OCI-LY7 (cell line): ENCODE data around the gene YTHDF1. TPM values are rescaled to one million over a fixed set of nuclear protein-coding genes. Genes with fewer than 3 reads are reported as not detected.

Experiments used
- BruUV-seq: library from RNA; stranded (reverse); fragments of 400-500 nt; replicated peaks from 2 replicates; lab custom pipeline; 2021; lab: Mats Ljungman, UMichigan
- CTCF ChIA-PET: fragments of 300-600 bp; sonication (Branson Sonifier 250); formaldehyde crosslinking; loops from one replicate; lab custom pipeline; 2022; ENCODE audit warnings: antibody characterized with exemption; ENCODE audit not compliant: unreplicated experiment; lab: Charles Lee
- POLR2A ChIA-PET: fragments of 300-600 bp; sonication (Branson Sonifier 250); formaldehyde crosslinking; loops from one replicate; lab custom pipeline; 2022; ENCODE audit warnings: antibody characterized with exemption; lab: Charles Lee
- DNase-seq: peaks from one replicate; pipeline ENCODE4 v3.0.0-alpha.2; 2015; ENCODE audit warnings: low spot score
- H2AFZ ChIP-seq: fragments of 200-600 bp; sonication (generic), shearing (Covaris generic); 2 replicates; pipeline ENCODE4 v1.6.1; 2014; ENCODE audit warnings: mild to moderate bottlenecking, antibody characterized with exemption, low read length, moderate library complexity
- H3K27ac ChIP-seq: fragments of 200-600 bp; sonication (generic); 2 replicates; pipeline ENCODE4 v1.5.1; 2014; ENCODE audit warnings: mixed run types, low read depth, mild to moderate bottlenecking, moderate library complexity, low read length, inconsistent platforms; ENCODE audit not compliant: poor library complexity, severe bottlenecking
- H3K36me3 ChIP-seq: fragments of 200-600 bp; sonication (generic); 2 replicates; pipeline ENCODE4 v1.6.1; 2014; ENCODE audit warnings: mild to moderate bottlenecking, antibody characterized with exemption, low read length, moderate library complexity, mixed read lengths; ENCODE audit not compliant: insufficient read depth
- H3K4me1 ChIP-seq: fragments of 200-600 bp; sonication (generic); 2 replicates; pipeline ENCODE4 v1.5.1; 2014; ENCODE audit warnings: mild to moderate bottlenecking, low read length; ENCODE audit not compliant: insufficient read depth, poor library complexity, severe bottlenecking
- H3K4me2 ChIP-seq: fragments of 200-600 bp; sonication (generic); 2 replicates; pipeline ENCODE4 v1.6.1; 2014; ENCODE audit warnings: mild to moderate bottlenecking, low read length
- H3K4me3 ChIP-seq: fragments of 200-600 bp; sonication (generic); 2 replicates; pipeline ENCODE4 v1.5.1; 2014; ENCODE audit warnings: mild to moderate bottlenecking, low read depth, low read length; ENCODE audit not compliant: poor library complexity, severe bottlenecking
- H3K79me2 ChIP-seq: fragments of 200-600 bp; sonication (generic); 2 replicates; pipeline ENCODE4 v1.6.1; 2016; ENCODE audit warnings: low read depth, mild to moderate bottlenecking, low read length, moderate library complexity, mixed read lengths; ENCODE audit not compliant: insufficient read depth
- H3K9me2 ChIP-seq: fragments of 200-600 bp; sonication (generic); 2 replicates; pipeline ENCODE4 v1.6.1; 2016; ENCODE audit warnings: mild to moderate bottlenecking, low read length, mixed read lengths; ENCODE audit not compliant: insufficient read depth
- H3K9me3 ChIP-seq: fragments of 200-600 bp; sonication (generic); 2 replicates; pipeline ENCODE4 v1.6.1; 2014; ENCODE audit warnings: mild to moderate bottlenecking, mixed run types, low read length, mixed read lengths
- H4K20me1 ChIP-seq: fragments of 200-600 bp; sonication (generic); 2 replicates; pipeline ENCODE4 v1.6.1; 2014; ENCODE audit warnings: mild to moderate bottlenecking, antibody characterized with exemption, low read length, moderate library complexity, mixed read lengths; ENCODE audit not compliant: insufficient read depth
- CTCF ChIP-seq: fragments of 200-600 bp; sonication (generic); conservative IDR thresholded peaks from 2 replicates; pipeline ENCODE4 v1.5.1; 2014; ENCODE audit warnings: mild to moderate bottlenecking, antibody characterized with exemption, low read length, moderate library complexity, mixed read lengths
- EZH2phosphoT487 ChIP-seq: fragments of 200-600 bp; sonication (generic); IDR thresholded peaks from 2 replicates; pipeline ENCODE4 v1.6.1; 2018; ENCODE audit warnings: low read depth, borderline replicate concordance, mild to moderate bottlenecking, mixed run types, antibody characterized with exemption, low read length, moderate library complexity, mixed read lengths
- intact Hi-C: fragments of 100-400 bp; cut with micrococcal nuclease; formaldehyde crosslinking; loops from one replicate; pipeline ENCODE4 v1.10.0; 2022; ENCODE audit not compliant: unreplicated experiment
- total RNA-seq, 2 experiments: library from RNA; depleted of rRNA in 1 of 2; stranded (reverse); fragments of >200 nt in 1 of 2; shearing (Covaris generic) in 1 of 2; gene quantifications; 2 replicates each; pipeline ENCODE4 v1.2.3, GENCODE V29; 2014 to 2022

YTHDF1 gene
- total RNA-seq, 2 experiments from 2014 or later = 31.3 to 42.7 TPM

GRCh38 chr20:63165356-63166192 lies 50.4 kb downstream of the YTHDF1 start:
- Histone ChIP-seq H2AFZ (no peak overlapping the region), H3K36me3 (no peaks in the 10 kb centered on the region), H3K27ac (no peak overlapping the region), H4K20me1 (no peaks in the 10 kb centered on the region), H3K9me3 (no peaks in the 10 kb centered on the region), H3K4me2 (no peak overlapping the region), H3K4me3 (no peak overlapping the region), H3K79me2 (no peaks in the 10 kb centered on the region), H3K4me1 (no peaks in the 10 kb centered on the region), H3K9me2 (no peaks in the 10 kb centered on the region)
- POLR2A ChIA-PET = no interaction called here
- no peak for DNase-seq
- no peak for TF ChIP-seq EZH2phosphoT487
- no peak for TF ChIP-seq CTCF
- no TSS peak for BruUV-seq
- intact Hi-C loops = no loop called here
- CTCF ChIA-PET = no interaction called here

GRCh38 chr20:63164484-63165355 lies 51.2 kb downstream of the YTHDF1 start:
- BruUV-seq = no TSS peak
- CTCF ChIA-PET = no interaction called here

More at GRCh38 chr20:63164484-63165355, 51.2 kb downstream of the YTHDF1 start:
- Histone ChIP-seq H3K4me2 (no peak overlapping the region), H3K4me1 (no peaks in the 10 kb centered on the region), H3K79me2 (no peaks in the 10 kb centered on the region), H4K20me1 (no peaks in the 10 kb centered on the region), H3K9me2 (no peaks in the 10 kb centered on the region), H3K36me3 (no peaks in the 10 kb centered on the region), H3K4me3 (no peak overlapping the region), H3K9me3 (no peaks in the 10 kb centered on the region), H3K27ac (no peak overlapping the region), H2AFZ (no peak overlapping the region)
- POLR2A ChIA-PET = no interaction called here
- intact Hi-C loops = no loop called here
- TF ChIP-seq EZH2phosphoT487 (no peak), CTCF (no peak)
- no peak for DNase-seq
